Measurements from ENCODE around the gene RBM38.

- TF ChIP-seq, protein P1, sequence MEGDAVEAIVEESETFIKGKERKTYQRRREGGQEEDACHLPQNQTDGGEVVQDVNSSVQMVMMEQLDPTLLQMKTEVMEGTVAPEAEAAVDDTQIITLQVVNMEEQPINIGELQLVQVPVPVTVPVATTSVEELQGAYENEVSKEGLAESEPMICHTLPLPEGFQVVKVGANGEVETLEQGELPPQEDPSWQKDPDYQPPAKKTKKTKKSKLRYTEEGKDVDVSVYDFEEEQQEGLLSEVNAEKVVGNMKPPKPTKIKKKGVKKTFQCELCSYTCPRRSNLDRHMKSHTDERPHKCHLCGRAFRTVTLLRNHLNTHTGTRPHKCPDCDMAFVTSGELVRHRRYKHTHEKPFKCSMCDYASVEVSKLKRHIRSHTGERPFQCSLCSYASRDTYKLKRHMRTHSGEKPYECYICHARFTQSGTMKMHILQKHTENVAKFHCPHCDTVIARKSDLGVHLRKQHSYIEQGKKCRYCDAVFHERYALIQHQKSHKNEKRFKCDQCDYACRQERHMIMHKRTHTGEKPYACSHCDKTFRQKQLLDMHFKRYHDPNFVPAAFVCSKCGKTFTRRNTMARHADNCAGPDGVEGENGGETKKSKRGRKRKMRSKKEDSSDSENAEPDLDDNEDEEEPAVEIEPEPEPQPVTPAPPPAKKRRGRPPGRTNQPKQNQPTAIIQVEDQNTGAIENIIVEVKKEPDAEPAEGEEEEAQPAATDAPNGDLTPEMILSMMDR (IDR thresholded peaks at IDR 0.05) = no peak
- TF ChIP-seq ZFX (IDR thresholded peaks at IDR 0.05; ENCODE audit: borderline replicate concordance) = no peak
Observed at GRCh38 chr20:57405236-57406016, 14.2 kb downstream of the RBM38 start.

Data from 22Rv1 (cell line).